ENCODE data around the gene VSNL1. TPM values are rescaled to one million over a fixed set of nuclear protein-coding genes. Genes with fewer than 3 reads are reported as not detected.

VSNL1 gene
- total and polyA plus RNA-seq, 2 experiments from 2014 or later = 102 to 112 TPM

GRCh38 chr2:17628349-17629261, 88.1 kb downstream of the VSNL1 start:
- Mint-ChIP-seq H3K27me3 (ENCODE audit: insufficient read depth, low read depth, poor library complexity) (peaks cover 6% of the 10 kb centered on the region), H3K27ac (no peak overlapping the region), H3K36me3 (ENCODE audit: low read depth) (peaks cover 91% of the 10 kb centered on the region), H3K4me1 (peaks cover 9% of the 10 kb centered on the region), H3K4me3 (no peak overlapping the region), H3K9me3 (peaks cover 51% of the 10 kb centered on the region)
- H2AFZ ChIP-seq = no peak overlapping the region
- H3F3A ChIP-seq (replicated peaks; ENCODE audit: low read depth) = no peaks in the 10 kb centered on the region
- no peak overlapping the region for H3K27ac ChIP-seq (ENCODE audit: low read depth)
- no peak overlapping the region for H3K4me3 ChIP-seq
- H3K27me3 ChIP-seq (ENCODE audit: insufficient read depth) = no peaks in the 10 kb centered on the region
- TF ChIP-seq EZH2 (IDR thresholded peaks at IDR 0.05; ENCODE audit: low read depth, unreplicated experiment) (no peak), POLR2AphosphoS5 (IDR thresholded peaks at IDR 0.05; ENCODE audit: low read depth) (no peak), STAT1 (IDR thresholded peaks at IDR 0.05; ENCODE audit: unreplicated experiment) (no peak), ZNF331 (CRISPR knock-in tag; IDR thresholded peaks at IDR 0.05; ENCODE audit: low read depth) (no peak), REST (IDR thresholded peaks at IDR 0.05; ENCODE audit: unreplicated experiment) (no peak), JUNB (IDR thresholded peaks at IDR 0.05; ENCODE audit: unreplicated experiment) (no peak), CREB1 (CRISPR knock-in tag; IDR thresholded peaks at IDR 0.05; ENCODE audit: low read depth) (no peak), NANOG (IDR thresholded peaks at IDR 0.05; ENCODE audit: borderline replicate concordance) (no peak), CTCF (conservative IDR thresholded peaks at IDR 0.05; ENCODE audit: low read depth in 2 of 2) (no peak), ZNF114 (CRISPR knock-in tag; IDR thresholded peaks at IDR 0.05) (no peak), ZNF462 (CRISPR knock-in tag; IDR thresholded peaks at IDR 0.05) (no peak), EZH2phosphoT487 (IDR thresholded peaks at IDR 0.05; ENCODE audit: unreplicated experiment) (no peak)
- TF ChIP-seq, protein P1, sequence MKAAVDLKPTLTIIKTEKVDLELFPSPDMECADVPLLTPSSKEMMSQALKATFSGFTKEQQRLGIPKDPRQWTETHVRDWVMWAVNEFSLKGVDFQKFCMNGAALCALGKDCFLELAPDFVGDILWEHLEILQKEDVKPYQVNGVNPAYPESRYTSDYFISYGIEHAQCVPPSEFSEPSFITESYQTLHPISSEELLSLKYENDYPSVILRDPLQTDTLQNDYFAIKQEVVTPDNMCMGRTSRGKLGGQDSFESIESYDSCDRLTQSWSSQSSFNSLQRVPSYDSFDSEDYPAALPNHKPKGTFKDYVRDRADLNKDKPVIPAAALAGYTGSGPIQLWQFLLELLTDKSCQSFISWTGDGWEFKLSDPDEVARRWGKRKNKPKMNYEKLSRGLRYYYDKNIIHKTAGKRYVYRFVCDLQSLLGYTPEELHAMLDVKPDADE (IDR thresholded peaks at IDR 0.05) = no peak
- H3K4me2 ChIP-seq = no peak overlapping the region
- DNase-seq (ENCODE audit: low spot score) (no peak), ATAC-seq (no peak)
- H3K36me3 ChIP-seq (ENCODE audit: insufficient read depth) = peaks cover 13% of the 10 kb centered on the region
- H3K79me2 ChIP-seq (replicated peaks; ENCODE audit: insufficient read depth) = peaks cover 4% of the 10 kb centered on the region; the same call in 1 of the 2 replicates
- H3K9me2 ChIP-seq (ENCODE audit: insufficient read depth) = 0 out of 2 replicates have a peak, but pooled peaks cover 7% of the 10 kb centered on the region
- H4K20me1 ChIP-seq (replicated peaks; ENCODE audit: insufficient read depth) = no peaks in the 10 kb centered on the region
- no peaks in the 10 kb centered on the region for H3K4me1 ChIP-seq (ENCODE audit: insufficient read depth)

Measured in GM23338 (cell line).